Keratinocyte (primary cell): ENCODE data around the gene ARHGAP31.

Experiments used
- EZH2 ChIP-seq: IDR thresholded peaks from one replicate; pipeline ENCODE4 v1.6.1; 2012; ENCODE audit warnings: inconsistent platforms, mild to moderate bottlenecking, low read length, moderate library complexity
- TF ChIP-seq, protein P1 (sequence below), 3 experiments: IDR thresholded peaks in 1 of 3; conservative IDR thresholded peaks in 1 of 3; optimal IDR thresholded peaks in 1 of 3; 2 replicates in 2 of 3; 3 replicates in 1 of 3; pipeline versions ENCODE3 to v1.5.1; 2011; ENCODE audit warnings: low read length in 3 of 3, mild to moderate bottlenecking in 3 of 3, moderate library complexity in 2 of 3, control low read depth in 1 of 3, inconsistent platforms in 1 of 3; ENCODE audit not compliant: insufficient read depth in 2 of 3; ENCODE audit errors: extremely low read depth in 1 of 3

DNA sequence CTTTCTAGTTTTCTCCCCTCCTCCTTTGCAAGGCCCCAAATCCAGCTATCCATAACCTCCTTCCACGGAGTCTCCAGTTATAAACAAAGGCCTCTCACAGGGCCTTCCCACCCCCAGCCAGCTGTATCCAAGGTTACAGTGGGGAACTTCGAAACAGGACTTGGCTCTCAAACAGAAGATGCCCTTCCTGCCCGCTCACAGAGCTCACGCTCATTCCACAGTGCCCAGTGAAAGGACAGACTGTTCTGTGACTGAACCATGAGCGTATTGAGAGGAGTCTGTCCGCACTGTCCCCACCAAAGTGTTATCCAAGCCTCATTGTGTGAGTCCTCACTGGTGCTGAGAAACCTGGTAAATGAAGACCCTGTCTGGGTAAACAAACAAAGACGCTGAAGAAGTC is 35.4 kb downstream of the ARHGAP31 start:
- TF ChIP-seq, protein P1, sequence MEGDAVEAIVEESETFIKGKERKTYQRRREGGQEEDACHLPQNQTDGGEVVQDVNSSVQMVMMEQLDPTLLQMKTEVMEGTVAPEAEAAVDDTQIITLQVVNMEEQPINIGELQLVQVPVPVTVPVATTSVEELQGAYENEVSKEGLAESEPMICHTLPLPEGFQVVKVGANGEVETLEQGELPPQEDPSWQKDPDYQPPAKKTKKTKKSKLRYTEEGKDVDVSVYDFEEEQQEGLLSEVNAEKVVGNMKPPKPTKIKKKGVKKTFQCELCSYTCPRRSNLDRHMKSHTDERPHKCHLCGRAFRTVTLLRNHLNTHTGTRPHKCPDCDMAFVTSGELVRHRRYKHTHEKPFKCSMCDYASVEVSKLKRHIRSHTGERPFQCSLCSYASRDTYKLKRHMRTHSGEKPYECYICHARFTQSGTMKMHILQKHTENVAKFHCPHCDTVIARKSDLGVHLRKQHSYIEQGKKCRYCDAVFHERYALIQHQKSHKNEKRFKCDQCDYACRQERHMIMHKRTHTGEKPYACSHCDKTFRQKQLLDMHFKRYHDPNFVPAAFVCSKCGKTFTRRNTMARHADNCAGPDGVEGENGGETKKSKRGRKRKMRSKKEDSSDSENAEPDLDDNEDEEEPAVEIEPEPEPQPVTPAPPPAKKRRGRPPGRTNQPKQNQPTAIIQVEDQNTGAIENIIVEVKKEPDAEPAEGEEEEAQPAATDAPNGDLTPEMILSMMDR (optimal IDR thresholded peaks at IDR 0.05 in 1 of 3, IDR thresholded peaks at IDR 0.05 in 1 of 3, conservative IDR thresholded peaks at IDR 0.05 in 1 of 3; ENCODE audit: extremely low read depth in 1 of 3, insufficient read depth in 2 of 3, low read length in 3 of 3): no peak
- TF ChIP-seq EZH2: no peak
